Gastrocnemius medialis (tissue), 4 donors: ENCODE measurements around the gene LHX1.

Experiments
- POLR2A ChIP-seq, 2 donors: fragments of 450-650 bp; IDR thresholded peaks; one replicate each; pipeline ENCODE4 v1.6.1; 2017; ENCODE audit warnings: antibody characterized with exemption in 2 of 2, mild to moderate bottlenecking in 2 of 2, moderate library complexity in 2 of 2
- TF ChIP-seq, protein P1 (sequence below), 5 experiments: fragments of 450-650 bp in 3 of 5; fragments of 200-600 bp in 2 of 5; sonication (generic) in 2 of 5; IDR thresholded peaks in 4 of 5; conservative IDR thresholded peaks in 1 of 5; 1 replicate in 4 of 5; 2 replicates in 1 of 5; pipeline ENCODE4 v1.5.1; 2016 to 2019; ENCODE audit warnings: antibody characterized with exemption in 5 of 5, mild to moderate bottlenecking in 3 of 5, moderate library complexity in 3 of 5

DNA sequence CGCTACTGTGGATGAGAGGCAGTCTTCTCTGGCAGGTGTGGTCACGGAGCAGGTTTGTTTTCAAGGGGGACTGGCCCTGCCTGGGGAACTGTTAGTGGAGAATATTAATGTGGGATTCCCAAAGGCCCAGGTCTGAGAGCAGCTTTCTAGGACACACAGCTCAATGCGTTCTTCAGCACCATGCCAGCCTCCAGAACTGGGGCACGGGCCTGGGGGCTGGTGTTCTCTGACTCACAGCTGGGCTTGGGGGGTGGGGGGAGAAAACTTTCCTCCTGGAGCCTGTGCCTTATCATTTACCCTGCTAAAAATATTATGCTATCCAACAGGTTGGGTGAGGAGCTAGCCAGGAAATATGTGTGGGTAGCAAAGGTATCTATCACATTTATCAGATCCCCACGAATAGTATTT is 13.5 kb upstream of the LHX1 start:
- TF ChIP-seq, protein P1, sequence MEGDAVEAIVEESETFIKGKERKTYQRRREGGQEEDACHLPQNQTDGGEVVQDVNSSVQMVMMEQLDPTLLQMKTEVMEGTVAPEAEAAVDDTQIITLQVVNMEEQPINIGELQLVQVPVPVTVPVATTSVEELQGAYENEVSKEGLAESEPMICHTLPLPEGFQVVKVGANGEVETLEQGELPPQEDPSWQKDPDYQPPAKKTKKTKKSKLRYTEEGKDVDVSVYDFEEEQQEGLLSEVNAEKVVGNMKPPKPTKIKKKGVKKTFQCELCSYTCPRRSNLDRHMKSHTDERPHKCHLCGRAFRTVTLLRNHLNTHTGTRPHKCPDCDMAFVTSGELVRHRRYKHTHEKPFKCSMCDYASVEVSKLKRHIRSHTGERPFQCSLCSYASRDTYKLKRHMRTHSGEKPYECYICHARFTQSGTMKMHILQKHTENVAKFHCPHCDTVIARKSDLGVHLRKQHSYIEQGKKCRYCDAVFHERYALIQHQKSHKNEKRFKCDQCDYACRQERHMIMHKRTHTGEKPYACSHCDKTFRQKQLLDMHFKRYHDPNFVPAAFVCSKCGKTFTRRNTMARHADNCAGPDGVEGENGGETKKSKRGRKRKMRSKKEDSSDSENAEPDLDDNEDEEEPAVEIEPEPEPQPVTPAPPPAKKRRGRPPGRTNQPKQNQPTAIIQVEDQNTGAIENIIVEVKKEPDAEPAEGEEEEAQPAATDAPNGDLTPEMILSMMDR (IDR thresholded peaks at IDR 0.05 in 4 of 5, conservative IDR thresholded peaks at IDR 0.05 in 1 of 5): no peak
- no peak for TF ChIP-seq POLR2A (IDR thresholded peaks at IDR 0.05)
